ENCODE results near the gene BZW1.

GRCh38 chr2:200781616-200782015, 30.1 kb upstream of the BZW1 start:
- TF ChIP-seq REST (IDR thresholded peaks at IDR 0.05) (no peak), SP1 (IDR thresholded peaks at IDR 0.05) (no peak), RAD21 (IDR thresholded peaks at IDR 0.05) (no peak), JUND (IDR thresholded peaks at IDR 0.05) (no peak), ATF3 (IDR thresholded peaks at IDR 0.05) (no peak), TAF1 (conservative IDR thresholded peaks at IDR 0.05) (no peak), FOXA1 (IDR thresholded peaks at IDR 0.05) (no peak)
- TF ChIP-seq, protein P1, sequence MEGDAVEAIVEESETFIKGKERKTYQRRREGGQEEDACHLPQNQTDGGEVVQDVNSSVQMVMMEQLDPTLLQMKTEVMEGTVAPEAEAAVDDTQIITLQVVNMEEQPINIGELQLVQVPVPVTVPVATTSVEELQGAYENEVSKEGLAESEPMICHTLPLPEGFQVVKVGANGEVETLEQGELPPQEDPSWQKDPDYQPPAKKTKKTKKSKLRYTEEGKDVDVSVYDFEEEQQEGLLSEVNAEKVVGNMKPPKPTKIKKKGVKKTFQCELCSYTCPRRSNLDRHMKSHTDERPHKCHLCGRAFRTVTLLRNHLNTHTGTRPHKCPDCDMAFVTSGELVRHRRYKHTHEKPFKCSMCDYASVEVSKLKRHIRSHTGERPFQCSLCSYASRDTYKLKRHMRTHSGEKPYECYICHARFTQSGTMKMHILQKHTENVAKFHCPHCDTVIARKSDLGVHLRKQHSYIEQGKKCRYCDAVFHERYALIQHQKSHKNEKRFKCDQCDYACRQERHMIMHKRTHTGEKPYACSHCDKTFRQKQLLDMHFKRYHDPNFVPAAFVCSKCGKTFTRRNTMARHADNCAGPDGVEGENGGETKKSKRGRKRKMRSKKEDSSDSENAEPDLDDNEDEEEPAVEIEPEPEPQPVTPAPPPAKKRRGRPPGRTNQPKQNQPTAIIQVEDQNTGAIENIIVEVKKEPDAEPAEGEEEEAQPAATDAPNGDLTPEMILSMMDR (IDR thresholded peaks at IDR 0.05; ENCODE audit: low read depth, low read length, missing input control), result no peak
- TF ChIP-seq, protein P2, sequence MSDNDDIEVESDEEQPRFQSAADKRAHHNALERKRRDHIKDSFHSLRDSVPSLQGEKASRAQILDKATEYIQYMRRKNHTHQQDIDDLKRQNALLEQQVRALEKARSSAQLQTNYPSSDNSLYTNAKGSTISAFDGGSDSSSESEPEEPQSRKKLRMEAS (IDR thresholded peaks at IDR 0.05), result no peak
- TF ChIP-seq, protein P3, sequence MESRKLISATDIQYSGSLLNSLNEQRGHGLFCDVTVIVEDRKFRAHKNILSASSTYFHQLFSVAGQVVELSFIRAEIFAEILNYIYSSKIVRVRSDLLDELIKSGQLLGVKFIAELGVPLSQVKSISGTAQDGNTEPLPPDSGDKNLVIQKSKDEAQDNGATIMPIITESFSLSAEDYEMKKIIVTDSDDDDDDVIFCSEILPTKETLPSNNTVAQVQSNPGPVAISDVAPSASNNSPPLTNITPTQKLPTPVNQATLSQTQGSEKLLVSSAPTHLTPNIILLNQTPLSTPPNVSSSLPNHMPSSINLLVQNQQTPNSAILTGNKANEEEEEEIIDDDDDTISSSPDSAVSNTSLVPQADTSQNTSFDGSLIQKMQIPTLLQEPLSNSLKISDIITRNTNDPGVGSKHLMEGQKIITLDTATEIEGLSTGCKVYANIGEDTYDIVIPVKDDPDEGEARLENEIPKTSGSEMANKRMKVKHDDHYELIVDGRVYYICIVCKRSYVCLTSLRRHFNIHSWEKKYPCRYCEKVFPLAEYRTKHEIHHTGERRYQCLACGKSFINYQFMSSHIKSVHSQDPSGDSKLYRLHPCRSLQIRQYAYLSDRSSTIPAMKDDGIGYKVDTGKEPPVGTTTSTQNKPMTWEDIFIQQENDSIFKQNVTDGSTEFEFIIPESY (IDR thresholded peaks at IDR 0.05), result no peak

All from liver (tissue), 3 donors.